ENCODE measurements around the gene ATPAF1.

Gene ATPAF1

GRCh38 chr1:46690931-46691421, 22.8 kb upstream of the ATPAF1 start (continued):
- TF ChIP-seq TSHZ1 (tag by site-specific recombination; IDR thresholded peaks at IDR 0.05; ENCODE audit: borderline replicate concordance) (peak; percentile 70; the same call in 1 of the 2 replicates), KLF16 (tag by site-specific recombination; IDR thresholded peaks at IDR 0.05) (no peak), GLIS2 (tag by site-specific recombination; IDR thresholded peaks at IDR 0.05) (no peak), ZNF677 (tag by site-specific recombination; IDR thresholded peaks at IDR 0.05) (no peak), FEZF1 (tag by site-specific recombination; IDR thresholded peaks at IDR 0.05) (peak; percentile 97), ZNF148 (tag by site-specific recombination; IDR thresholded peaks at IDR 0.05; ENCODE audit: borderline replicate concordance) (no peak), ZNF623 (tag by site-specific recombination; IDR thresholded peaks at IDR 0.05) (no peak), ZFHX2 (tag by site-specific recombination; conservative IDR thresholded peaks at IDR 0.05) (peak; percentile 74), PBX3 (CRISPR knock-in tag; IDR thresholded peaks at IDR 0.05) (no peak), ZNF76 (tag by site-specific recombination; IDR thresholded peaks at IDR 0.05; ENCODE audit: borderline replicate concordance, low read depth) (no peak), ZNF18 (tag by site-specific recombination; IDR thresholded peaks at IDR 0.05) (0 out of 2 replicates have a peak, but pooled peaks have one; percentile 51), ZNF561 (tag by site-specific recombination; IDR thresholded peaks at IDR 0.05; ENCODE audit: borderline replicate concordance) (peak; percentile 69; the same call in 1 of the 2 replicates), ZNF555 (tag by site-specific recombination; conservative IDR thresholded peaks at IDR 0.05) (no peak), ZNF114 (tag by site-specific recombination; IDR thresholded peaks at IDR 0.05) (no peak), IKZF3 (tag by site-specific recombination; IDR thresholded peaks at IDR 0.05) (peak; percentile 76), PRDM4 (tag by site-specific recombination; IDR thresholded peaks at IDR 0.05) (peak; percentile 79), KLF8 (tag by site-specific recombination; IDR thresholded peaks at IDR 0.05) (no peak), ZNF324 (tag by site-specific recombination; IDR thresholded peaks at IDR 0.05) (no peak), ZNF112 (tag by site-specific recombination; IDR thresholded peaks at IDR 0.05) (no peak), ZBTB11 (tag by site-specific recombination; conservative IDR thresholded peaks at IDR 0.05; ENCODE audit: low read depth) (no peak), ZNF549 (tag by site-specific recombination; IDR thresholded peaks at IDR 0.05) (no peak), ZNF560 (tag by site-specific recombination; IDR thresholded peaks at IDR 0.05; ENCODE audit: borderline replicate concordance) (no peak), KLF17 (tag by site-specific recombination; IDR thresholded peaks at IDR 0.05) (no peak), ZNF747 (tag by site-specific recombination; IDR thresholded peaks at IDR 0.05) (no peak)

Measured in HEK293 (cell line).